Hepatocyte (in vitro differentiated cells): Measurements from ENCODE around the gene OR52N2. TPM values are rescaled to one million over a fixed set of nuclear protein-coding genes. Genes with fewer than 3 reads are reported as not detected.

Experiments used
- DNase-seq: peaks from one replicate; pipeline ENCODE4 v3.0.0-alpha.2; 2016; ENCODE audit warnings: low spot score
- H2AFZ ChIP-seq: fragments of 200-600 bp; sonication (generic); 2 replicates; pipeline ENCODE4 v1.6.0; 2016; ENCODE audit warnings: antibody characterized with exemption, mild to moderate bottlenecking
- H3K27ac ChIP-seq: fragments of 200-600 bp; sonication (generic); 2 replicates; pipeline ENCODE4 v1.5.1; 2016; ENCODE audit warnings: mild to moderate bottlenecking
- H3K27me3 ChIP-seq: fragments of 200-600 bp; sonication (generic); 2 replicates; pipeline ENCODE4 v1.6.1; 2016
- H3K36me3 ChIP-seq: fragments of 200-600 bp; sonication (generic); replicated peaks from 2 replicates; pipeline ENCODE4 v1.5.1; 2016; ENCODE audit warnings: low read depth; ENCODE audit not compliant: insufficient read depth
- H3K4me1 ChIP-seq: fragments of 200-600 bp; sonication (generic); 2 replicates; pipeline ENCODE4 v1.5.1; 2016; ENCODE audit warnings: mild to moderate bottlenecking, moderate library complexity; ENCODE audit not compliant: insufficient read depth
- H3K4me2 ChIP-seq: fragments of 200-600 bp; sonication (generic); 2 replicates; pipeline ENCODE4 v1.6.0; 2016
- H3K4me3 ChIP-seq: fragments of 200-600 bp; sonication (generic); 2 replicates; pipeline ENCODE4 v1.5.1; 2016; ENCODE audit warnings: mild to moderate bottlenecking
- H3K79me2 ChIP-seq: fragments of 200-600 bp; sonication (generic); 2 replicates; pipeline ENCODE4 v1.6.0; 2017; ENCODE audit warnings: mild to moderate bottlenecking
- H3K9me2 ChIP-seq: fragments of 200-600 bp; sonication (generic); replicated peaks from 2 replicates; pipeline ENCODE4 v1.6.0; 2017; ENCODE audit warnings: mild to moderate bottlenecking; ENCODE audit not compliant: insufficient read depth
- H3K9me3 ChIP-seq: fragments of 200-600 bp; sonication (generic); 2 replicates; pipeline ENCODE4 v1.5.1; 2016; ENCODE audit warnings: low read depth, mild to moderate bottlenecking
- H4K20me1 ChIP-seq: fragments of 200-600 bp; sonication (generic); 2 replicates; pipeline ENCODE4 v1.6.0; 2016; ENCODE audit warnings: mild to moderate bottlenecking; ENCODE audit not compliant: insufficient read depth, poor library complexity, severe bottlenecking
- EZH2 ChIP-seq: fragments of 200-600 bp; sonication (generic); IDR thresholded peaks from 2 replicates; pipeline ENCODE4 v1.6.1; 2016; ENCODE audit warnings: antibody characterized with exemption, mild to moderate bottlenecking, borderline replicate concordance
- EZH2phosphoT487 ChIP-seq: fragments of 200-600 bp; sonication (generic); IDR thresholded peaks from one replicate; pipeline ENCODE4 v1.6.1; 2018; ENCODE audit warnings: antibody characterized with exemption, mild to moderate bottlenecking, low read depth, moderate library complexity; ENCODE audit not compliant: unreplicated experiment, severe bottlenecking
- WGBS: methylation state at CpG from one replicate; pipeline ENCODE4 v1.1.6; 2016; ENCODE audit warnings: low lambda C conversion rate; ENCODE audit errors: missing lambda C conversion rate; 5-methylcytosine and 5-hydroxymethylcytosine counted together
- polyA plus RNA-seq: library from polyadenylated mRNA; unstranded; fragments of >200 nt; fragmentation: Nextera tagmentation; extraction: Ambion mirVana; gene quantifications from 2 replicates; pipeline ENCODE4 v1.2.1, GENCODE V29; 2016
- total RNA-seq: library from RNA; depleted of rRNA; stranded (reverse); fragments of >200 nt; gene quantifications from 2 replicates; pipeline ENCODE4 v1.2.3, GENCODE V29; 2014
- TF ChIP-seq, protein P1 (sequence below): fragments of 200-600 bp; sonication (generic); IDR thresholded peaks from 2 replicates; pipeline ENCODE4 v1.5.1; 2016; ENCODE audit warnings: antibody characterized with exemption, mild to moderate bottlenecking; ENCODE audit not compliant: poor library complexity

OR52N2 gene
- total and polyA plus RNA-seq, 2 experiments from 2014 or later: not detected

DNA sequence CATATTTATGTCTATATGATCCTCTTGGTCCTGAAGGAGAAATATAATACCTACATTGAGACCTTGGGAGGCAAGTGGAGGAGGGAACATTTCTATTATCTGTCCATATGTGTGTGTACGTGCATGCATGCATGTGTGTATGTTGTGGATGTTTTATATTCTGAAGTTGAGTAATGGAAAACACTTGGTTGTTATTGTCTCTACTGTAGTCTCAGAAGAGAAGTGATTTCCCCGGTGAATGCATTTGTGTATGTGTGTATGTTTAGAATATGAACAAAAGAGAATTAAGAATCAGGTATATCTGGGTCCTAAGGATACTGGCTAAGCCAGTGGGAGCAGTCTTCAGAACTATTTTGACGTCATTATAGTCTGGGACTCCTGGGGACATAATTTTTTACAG is 17.6 kb upstream of the OR52N2 start, which contains the start of gene OR52N1:
Gene OR52N1 (minus strand): TSS at position 101 of the 400 bp plus-strand sequence. CDS start 2,449 bp downstream, outside the sequence.
- 84% methylated on average over 3 of the region's 3 CpGs for WGBS
- Histone ChIP-seq H4K20me1 (no peaks in the 10 kb centered on the region), H3K9me2 (no peaks in the 10 kb centered on the region), H3K27me3 (no peaks in the 10 kb centered on the region), H3K4me3 (no peak within 1 kb of the TSS), H3K36me3 (no peaks in the 10 kb centered on the region), H3K4me1 (no peaks in the 10 kb centered on the region), H2AFZ (no peak within 1 kb of the TSS), H3K79me2 (no peaks in the 10 kb centered on the region), H3K27ac (no peak within 1 kb of the TSS), H3K4me2 (no peak within 1 kb of the TSS), H3K9me3 (no peaks in the 10 kb centered on the region)
- DNase-seq: no peak
- TF ChIP-seq EZH2phosphoT487: no peak
- no peak for TF ChIP-seq EZH2
- TF ChIP-seq, protein P1, sequence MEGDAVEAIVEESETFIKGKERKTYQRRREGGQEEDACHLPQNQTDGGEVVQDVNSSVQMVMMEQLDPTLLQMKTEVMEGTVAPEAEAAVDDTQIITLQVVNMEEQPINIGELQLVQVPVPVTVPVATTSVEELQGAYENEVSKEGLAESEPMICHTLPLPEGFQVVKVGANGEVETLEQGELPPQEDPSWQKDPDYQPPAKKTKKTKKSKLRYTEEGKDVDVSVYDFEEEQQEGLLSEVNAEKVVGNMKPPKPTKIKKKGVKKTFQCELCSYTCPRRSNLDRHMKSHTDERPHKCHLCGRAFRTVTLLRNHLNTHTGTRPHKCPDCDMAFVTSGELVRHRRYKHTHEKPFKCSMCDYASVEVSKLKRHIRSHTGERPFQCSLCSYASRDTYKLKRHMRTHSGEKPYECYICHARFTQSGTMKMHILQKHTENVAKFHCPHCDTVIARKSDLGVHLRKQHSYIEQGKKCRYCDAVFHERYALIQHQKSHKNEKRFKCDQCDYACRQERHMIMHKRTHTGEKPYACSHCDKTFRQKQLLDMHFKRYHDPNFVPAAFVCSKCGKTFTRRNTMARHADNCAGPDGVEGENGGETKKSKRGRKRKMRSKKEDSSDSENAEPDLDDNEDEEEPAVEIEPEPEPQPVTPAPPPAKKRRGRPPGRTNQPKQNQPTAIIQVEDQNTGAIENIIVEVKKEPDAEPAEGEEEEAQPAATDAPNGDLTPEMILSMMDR: no peak

DNA sequence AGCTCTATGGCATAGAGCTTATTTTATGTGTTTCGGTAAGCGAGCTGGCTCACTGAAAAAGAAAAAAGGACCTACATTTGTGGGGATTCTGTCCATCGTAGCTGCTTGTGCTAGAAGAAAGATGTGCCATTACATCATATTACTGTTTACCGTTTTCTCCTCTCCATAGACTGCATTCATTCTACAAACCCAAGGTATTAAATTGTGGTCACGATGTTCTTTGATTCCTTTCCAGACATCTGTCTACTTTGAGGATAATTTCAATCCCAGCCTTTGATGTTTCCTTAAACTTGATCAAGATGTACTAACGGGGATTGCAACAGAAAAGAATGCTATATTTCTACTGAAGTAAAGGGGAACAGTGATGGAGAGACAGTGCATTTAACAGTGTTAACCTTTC is 12.2 kb upstream of the OR52N2 start:
- Histone ChIP-seq H3K36me3 (no peaks in the 10 kb centered on the region), H3K27me3 (no peaks in the 10 kb centered on the region), H3K4me2 (no peak overlapping the region), H3K9me3 (no peaks in the 10 kb centered on the region), H3K27ac (no peak overlapping the region), H2AFZ (no peak overlapping the region), H3K4me3 (no peak overlapping the region), H3K9me2 (no peaks in the 10 kb centered on the region), H3K79me2 (no peaks in the 10 kb centered on the region), H4K20me1 (no peaks in the 10 kb centered on the region), H3K4me1 (no peaks in the 10 kb centered on the region)
- WGBS: 78% methylated on average over 6 of the region's 6 CpGs
- DNase-seq: no peak
- no peak for TF ChIP-seq EZH2phosphoT487
- TF ChIP-seq, protein P1: no peak
- no peak for TF ChIP-seq EZH2

DNA sequence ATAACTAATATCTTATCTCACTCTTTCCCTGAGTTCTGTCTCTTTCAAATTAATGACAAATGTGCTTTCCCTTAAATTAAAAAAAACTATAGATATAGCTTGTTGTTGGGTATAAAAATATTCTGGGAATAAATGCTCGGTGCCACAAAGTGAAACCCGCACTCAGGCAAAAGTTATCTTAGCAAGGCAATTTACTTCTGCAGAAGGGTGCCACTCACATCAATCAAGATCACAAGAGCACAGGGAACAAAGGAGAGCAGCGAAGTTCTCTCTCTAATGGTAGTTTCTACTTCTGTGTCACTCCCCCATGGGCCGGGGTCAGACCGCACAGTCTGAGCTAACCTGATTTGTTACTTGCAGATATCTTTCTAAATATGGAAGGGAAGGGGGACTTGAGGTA is 4.7 kb upstream of the OR52N2 start:
- Histone ChIP-seq H3K4me3 (no peak overlapping the region), H3K4me1 (no peaks in the 10 kb centered on the region), H2AFZ (no peak overlapping the region), H3K9me3 (no peaks in the 10 kb centered on the region), H3K9me2 (no peaks in the 10 kb centered on the region), H3K36me3 (no peaks in the 10 kb centered on the region), H3K27ac (no peak overlapping the region), H3K4me2 (no peak overlapping the region), H4K20me1 (no peaks in the 10 kb centered on the region), H3K27me3 (no peaks in the 10 kb centered on the region), H3K79me2 (no peaks in the 10 kb centered on the region)
- no peak for DNase-seq
- WGBS: 75% methylated on average over 5 of the region's 5 CpGs
- TF ChIP-seq EZH2: no peak
- TF ChIP-seq EZH2phosphoT487: no peak
- TF ChIP-seq, protein P1: no peak

DNA sequence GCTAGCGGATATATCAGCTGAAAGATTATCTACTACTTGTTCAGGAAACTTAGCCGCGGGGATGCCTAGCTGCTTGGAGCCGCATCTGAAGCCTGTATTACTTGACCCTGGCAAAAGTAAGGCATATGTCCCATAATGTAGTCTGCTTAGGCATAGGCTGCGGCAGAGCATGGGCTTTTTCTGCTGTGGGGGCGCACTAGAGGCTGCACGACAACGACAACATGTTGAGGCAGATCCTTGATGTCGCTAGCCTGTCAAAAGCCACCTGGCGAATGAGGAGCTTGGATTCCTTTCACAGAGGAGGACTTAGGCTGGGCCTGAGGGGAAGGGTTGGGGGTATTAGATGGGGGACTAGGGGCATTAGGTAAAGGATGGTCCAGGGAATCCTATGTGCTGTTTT is 1.1 kb upstream of the OR52N2 start:
- no peaks in the 10 kb centered on the region for H3K9me2 ChIP-seq
- no peak for DNase-seq
- H3K79me2 ChIP-seq: no peaks in the 10 kb centered on the region
- no peak overlapping the region for H3K4me2 ChIP-seq
- H3K9me3 ChIP-seq: no peaks in the 10 kb centered on the region
- 62% methylated on average over 10 of the region's 10 CpGs for WGBS
- H3K4me1 ChIP-seq: no peaks in the 10 kb centered on the region
- H3K36me3 ChIP-seq: no peaks in the 10 kb centered on the region
- no peak overlapping the region for H3K4me3 ChIP-seq
- H2AFZ ChIP-seq: no peak overlapping the region
- no peaks in the 10 kb centered on the region for H3K27me3 ChIP-seq
- TF ChIP-seq EZH2: no peak
- TF ChIP-seq, protein P1: no peak
- TF ChIP-seq EZH2phosphoT487: no peak
- no peak overlapping the region for H3K27ac ChIP-seq
- H4K20me1 ChIP-seq: no peaks in the 10 kb centered on the region
